Measurements from ENCODE around the gene GKN2.
"Not testable (repeated sequence)": the region's sequence is repeated elsewhere in the genome, so short reads cannot be mapped to it uniquely, and the experiment has no call there.

GKN2 gene

GRCh38 chr2:68901199-68901514 lies 51.5 kb downstream of the GKN2 start:
- Histone ChIP-seq H3K27ac (ENCODE audit: low read depth, low read length) (no peak overlapping the region), H3K4me1 (ENCODE audit: control insufficient read depth in 5 of 5, insufficient read depth in 5 of 5, low read length in 5 of 5) (no peaks in the 10 kb centered on the region), H3K4me3 (ENCODE audit: low read depth in 1 of 5, low read length in 5 of 5) (no peak overlapping the region), H3K9ac (ENCODE audit: low read length in 5 of 5) (no peak overlapping the region), H3K27me3 (ENCODE audit: control insufficient read depth in 5 of 5, insufficient read depth in 4 of 5, low read length in 5 of 5) (no peaks in the 10 kb centered on the region), H3K36me3 (ENCODE audit: control insufficient read depth in 5 of 5, insufficient read depth in 5 of 5, low read length in 5 of 5) (no peaks in the 10 kb centered on the region), H3K9me3 (ENCODE audit: control insufficient read depth in 5 of 5, low read length in 5 of 5) (peaks cover 0 to 11% (median 9%) of the 10 kb centered on the region in 5 donors)

- Histone ChIP-seq H3K27ac (ENCODE audit: low read depth, low read length) (no peak overlapping the region), H3K4me3 (ENCODE audit: low read depth in 1 of 5, low read length in 5 of 5) (no peak overlapping the region), H3K9me3 (ENCODE audit: control insufficient read depth in 5 of 5, low read length in 5 of 5) (peaks cover 0 to 11% (median 9%) of the 10 kb centered on the region in 5 donors), H3K36me3 (ENCODE audit: control insufficient read depth in 5 of 5, insufficient read depth in 5 of 5, low read length in 5 of 5) (no peaks in the 10 kb centered on the region), H3K9ac (ENCODE audit: low read length in 5 of 5) (no peak overlapping the region), H3K4me1 (ENCODE audit: control insufficient read depth in 5 of 5, insufficient read depth in 5 of 5, low read length in 5 of 5) (no peaks in the 10 kb centered on the region), H3K27me3 (ENCODE audit: control insufficient read depth in 5 of 5, insufficient read depth in 4 of 5, low read length in 5 of 5) (no peaks in the 10 kb centered on the region)
These were observed 52.0 kb downstream of the GKN2 start for GRCh38 chr2:68900496-68901198.

GRCh38 chr2:68895981-68896380 lies 56.7 kb downstream of the GKN2 start:
- not testable (repeated sequence) for H3K36me3 ChIP-seq (ENCODE audit: control insufficient read depth in 5 of 5, insufficient read depth in 5 of 5, low read length in 5 of 5); H3K27ac ChIP-seq (ENCODE audit: low read depth, low read length); H3K27me3 ChIP-seq (ENCODE audit: control insufficient read depth in 5 of 5, insufficient read depth in 4 of 5, low read length in 5 of 5); H3K4me1 ChIP-seq (ENCODE audit: control insufficient read depth in 5 of 5, insufficient read depth in 5 of 5, low read length in 5 of 5); H3K9ac ChIP-seq (ENCODE audit: low read length in 5 of 5); H3K4me3 ChIP-seq (ENCODE audit: low read depth in 1 of 5, low read length in 5 of 5); H3K9me3 ChIP-seq (ENCODE audit: control insufficient read depth in 5 of 5, low read length in 5 of 5)

Measured in subcutaneous abdominal adipose tissue (tissue), 5 donors.